K562 (cell line): ENCODE measurements around the gene CYBRD1. TPM values are rescaled to one million over a fixed set of nuclear protein-coding genes. Genes with fewer than 3 reads are reported as not detected.

ENCODE experiments used
- ARHGAP35 ChIP-seq: fragments of 450-650 bp; IDR thresholded peaks from 2 replicates; pipeline ENCODE4 v1.6.1; 2018; ENCODE audit not compliant: partially characterized antibody
- BCOR ChIP-seq: fragments of 450-650 bp; IDR thresholded peaks from 2 replicates; pipeline ENCODE4 v1.6.1; 2016
- CTCFL ChIP-seq: IDR thresholded peaks from 2 replicates; pipeline ENCODE4 v1.6.1; 2011; ENCODE audit warnings: borderline replicate concordance, low read depth, mild to moderate bottlenecking, moderate library complexity, low read length; ENCODE audit not compliant: insufficient read depth, poor library complexity, severe bottlenecking
- DDX20 ChIP-seq: fragments of 450-650 bp; IDR thresholded peaks from 2 replicates; pipeline ENCODE4 v1.6.1; 2016; ENCODE audit warnings: missing genetic modification characterization, low read depth, mild to moderate bottlenecking, missing compliant biosample characterization, moderate library complexity
- ETV5 ChIP-seq: sonication (generic); formaldehyde crosslinking; IDR thresholded peaks from 2 replicates; pipeline ENCODE4 v1.4.0; 2020; ENCODE audit warnings: low read depth, mild to moderate bottlenecking, missing genetic modification reagents
- HMG20A ChIP-seq: fragments of 450-650 bp; formaldehyde crosslinking; conservative IDR thresholded peaks from 2 replicates; pipeline ENCODE4 v1.4.0; 2020; ENCODE audit warnings: mild to moderate bottlenecking, mixed read lengths
- IRF1 ChIP-seq: sonication (generic); formaldehyde crosslinking; IDR thresholded peaks from 2 replicates; pipeline ENCODE4 v1.8.0; 2022; ENCODE audit warnings: missing genetic modification reagents, mild to moderate bottlenecking, borderline replicate concordance
- MCM7 ChIP-seq, 2 experiments: fragments of 450-650 bp; IDR thresholded peaks; 2 replicates each; pipeline ENCODE4 v1.6.1; 2016 to 2018
- TSHZ1 ChIP-seq: fragments of 250-450 bp; sonication (Bioruptor Pico); IDR thresholded peaks from 2 replicates; pipeline ENCODE4 v1.4.0; 2020; ENCODE audit warnings: mild to moderate bottlenecking, moderate library complexity
- ZKSCAN8 ChIP-seq: fragments of 200-800 bp; sonication (Bioruptor generic); IDR thresholded peaks from 2 replicates; pipeline ENCODE4 v1.6.1; 2016; ENCODE audit warnings: missing genetic modification characterization, missing compliant biosample characterization
- ZNF184 ChIP-seq: sonication (generic); formaldehyde crosslinking; IDR thresholded peaks from 2 replicates; pipeline ENCODE4 v1.5.0; 2020; ENCODE audit warnings: missing genetic modification reagents
- polyA plus RNA-seq, 8 experiments: library from polyadenylated mRNA; depleted of rRNA in 4 of 8; stranded (reverse) in 5 of 8; unstranded in 3 of 8; fragments of >200 nt; fragmentation: Nextera tagmentation in 2 of 8; fragmentation: Illumina TruSeq in 1 of 8; extraction: Ambion mirVana in 2 of 8; extraction: Trizol in 1 of 8; gene quantifications; 2 replicates each; pipeline versions ENCODE4 v1.2.1 to v1.2.3, GENCODE V29; 2011 to 2014; ENCODE audit warnings: inconsistent platforms in 1 of 8, missing spikeins in 1 of 8
- total RNA-seq, 7 experiments: library from RNA; depleted of rRNA in 6 of 7; stranded (reverse); fragments of >200 nt in 6 of 7; fragmentation: Illumina TruSeq in 2 of 7; extraction: Trizol in 2 of 7; gene quantifications; 2 replicates each; pipeline versions ENCODE4 v1.2.1 to v1.2.3, GENCODE V29; 2011 to 2021; ENCODE audit warnings: low replicate concordance in 1 of 7

The CYBRD1 gene
- total and polyA plus RNA-seq, 9 of the 15 experiments (the other 6 are each of a cell fraction or from before 2014, with no cell fraction given): 9.6 to 22.4 (median 15.6) TPM

- TF ChIP-seq TSHZ1 (CRISPR knock-in tag) (no peak), IRF1 (CRISPR knock-in tag) (no peak), ARHGAP35 (no peak), DDX20 (tag) (no peak), BCOR (no peak), ZKSCAN8 (CRISPR knock-in tag) (no peak), ZNF184 (CRISPR knock-in tag) (no peak), CTCFL (no peak), HMG20A (CRISPR knock-in tag) (no peak), ETV5 (no peak), MCM7 (IDR thresholded peaks at IDR 0.05) (no peak)
These were observed 49.4 kb downstream of the CYBRD1 start (continued) for GRCh38 chr2:171571721-171572120.
